HG03103 (cell line): ENCODE data around the gene HDAC5.
"Not testable (repeated sequence)": the region's sequence is repeated elsewhere in the genome, so short reads cannot be mapped to it uniquely, and the experiment has no call there.

Experiments
- ATAC-seq: cut with Tn5 transposase; IDR thresholded peaks from one replicate; pipeline ENCODE4 v1.9.1; 2021; ENCODE audit warnings: low read depth; ENCODE audit not compliant: unreplicated experiment

Gene HDAC5

DNA sequence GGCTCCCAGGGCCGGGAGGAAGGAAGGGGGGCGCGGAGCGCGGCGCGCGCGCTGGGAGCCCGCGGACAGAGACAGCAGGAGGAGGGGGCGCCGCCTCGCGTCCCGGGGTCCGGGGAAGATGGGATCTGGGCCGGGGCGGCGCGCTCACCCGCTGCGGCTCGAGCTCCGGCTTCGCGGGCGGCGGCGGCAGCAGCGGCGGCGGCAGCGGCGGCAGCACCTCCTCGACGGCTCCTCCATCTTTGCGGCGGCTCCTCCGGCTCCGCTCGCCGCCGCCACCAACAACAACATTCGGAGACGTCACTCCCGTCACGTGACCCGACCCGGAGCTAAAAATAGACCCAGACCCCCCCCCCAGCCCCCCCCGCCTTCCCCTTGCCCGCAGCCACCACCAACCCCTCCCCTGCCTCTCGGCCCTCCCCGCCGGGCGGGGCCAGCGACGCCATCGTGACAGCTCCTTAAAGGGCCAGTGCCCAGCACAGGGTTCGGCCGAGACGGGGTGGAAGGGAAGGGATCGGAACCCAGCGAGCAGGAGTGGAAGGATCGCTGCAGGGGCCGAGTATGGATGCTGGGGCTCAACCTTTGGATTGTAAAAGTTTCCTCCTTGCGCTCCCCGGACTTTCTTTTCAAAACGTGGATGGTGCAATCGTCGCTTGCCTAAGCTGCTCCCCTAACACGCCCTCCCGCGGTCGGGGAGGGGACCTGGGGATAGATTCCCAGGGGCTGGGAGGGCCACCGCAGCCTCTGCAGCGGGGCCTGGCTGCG, at the start of gene HDAC5:
Gene HDAC5 (minus strand): TSS at position 286 of the 762 bp plus-strand sequence. CDS start 6,126 bp downstream, outside the sequence.
- peak; percentile 78 for ATAC-seq

DNA sequence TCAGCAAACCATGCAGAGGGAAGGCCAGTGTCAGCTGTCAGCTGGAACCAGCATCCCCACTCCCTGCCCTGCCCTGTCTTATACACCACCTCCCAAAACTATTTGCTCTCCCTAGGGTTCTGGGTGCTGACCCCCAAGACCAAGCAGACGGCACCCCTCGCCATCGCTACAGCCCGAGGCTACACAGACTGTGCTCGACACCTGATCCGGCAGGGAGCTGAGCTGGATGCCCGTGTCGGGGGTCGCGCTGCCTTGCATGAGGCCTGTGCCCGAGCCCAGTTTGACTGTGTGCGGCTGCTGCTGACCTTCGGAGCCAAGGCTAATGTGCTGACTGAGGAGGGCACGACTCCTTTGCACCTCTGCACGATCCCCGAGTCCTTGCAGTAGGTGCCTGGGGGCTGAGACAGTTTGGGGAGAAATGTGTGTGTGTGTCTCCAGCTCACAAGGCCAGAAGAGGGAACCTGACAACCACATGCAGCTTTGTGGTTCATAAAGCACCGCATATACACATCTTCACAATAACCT, 48.6 kb upstream of the HDAC5 start:
- no peak for ATAC-seq

- no peak for ATAC-seq
Measured at GRCh38 chr17:44170499-44171201, 47.2 kb upstream of the HDAC5 start, which contains the start of gene ASB16. TSS of gene ASB16 (plus strand) at chr17:44170704. CDS start at chr17:44170790, 86 bp downstream.

DNA sequence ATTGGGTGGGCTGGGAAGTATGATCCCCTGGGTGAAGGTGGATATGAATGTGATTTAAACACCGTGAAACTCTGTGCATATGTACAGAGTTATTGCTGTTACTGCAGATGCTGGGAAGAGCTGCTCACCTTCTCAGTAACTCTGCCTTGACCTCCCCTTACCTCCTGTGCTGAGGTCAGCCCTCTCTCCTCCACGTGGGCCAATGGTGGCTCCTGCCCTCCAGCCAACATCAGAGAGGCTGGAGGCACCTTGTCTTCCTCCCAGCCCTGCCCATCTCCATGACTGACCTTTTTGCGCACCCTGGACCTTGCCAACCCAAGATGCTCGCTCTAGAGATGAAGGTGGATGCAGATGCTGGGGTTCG, 46.7 kb upstream of the HDAC5 start:
- ATAC-seq = no peak

DNA sequence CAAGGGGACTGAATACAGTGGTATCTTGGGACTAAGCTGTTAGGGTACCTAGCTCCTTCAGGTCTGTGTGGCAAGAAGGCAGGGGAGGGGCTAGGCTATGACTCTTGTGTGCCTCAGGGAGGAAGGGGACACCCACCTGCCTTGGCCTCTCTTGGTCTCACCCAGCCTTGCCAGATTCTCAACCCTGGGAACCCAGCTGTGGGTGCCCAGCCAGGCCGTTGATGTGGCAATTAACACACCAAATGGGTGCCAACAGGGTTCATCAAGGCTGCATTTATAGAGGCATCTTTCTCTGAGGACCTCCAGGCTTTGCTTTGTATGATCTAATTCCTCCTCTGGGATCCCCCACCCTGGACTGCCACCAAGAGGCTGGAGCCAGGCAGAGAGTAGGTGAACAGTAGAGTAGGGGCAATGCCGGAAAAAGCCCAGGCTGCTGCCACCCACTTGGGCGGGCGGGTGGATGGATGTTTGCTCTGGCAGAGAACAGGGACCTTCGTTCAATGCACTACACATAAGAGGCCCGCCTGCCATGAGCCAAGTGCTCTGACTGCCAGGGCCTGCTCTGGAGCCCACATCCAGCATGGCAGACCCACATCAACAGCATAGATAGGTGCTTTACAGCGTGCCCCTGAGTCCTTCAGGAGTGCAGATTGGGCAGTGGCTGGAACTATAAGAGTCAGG, 43.9 kb upstream of the HDAC5 start:
- no peak for ATAC-seq

GRCh38 chr17:44164476-44164875, 41.0 kb upstream of the HDAC5 start:
- no peak for ATAC-seq

DNA sequence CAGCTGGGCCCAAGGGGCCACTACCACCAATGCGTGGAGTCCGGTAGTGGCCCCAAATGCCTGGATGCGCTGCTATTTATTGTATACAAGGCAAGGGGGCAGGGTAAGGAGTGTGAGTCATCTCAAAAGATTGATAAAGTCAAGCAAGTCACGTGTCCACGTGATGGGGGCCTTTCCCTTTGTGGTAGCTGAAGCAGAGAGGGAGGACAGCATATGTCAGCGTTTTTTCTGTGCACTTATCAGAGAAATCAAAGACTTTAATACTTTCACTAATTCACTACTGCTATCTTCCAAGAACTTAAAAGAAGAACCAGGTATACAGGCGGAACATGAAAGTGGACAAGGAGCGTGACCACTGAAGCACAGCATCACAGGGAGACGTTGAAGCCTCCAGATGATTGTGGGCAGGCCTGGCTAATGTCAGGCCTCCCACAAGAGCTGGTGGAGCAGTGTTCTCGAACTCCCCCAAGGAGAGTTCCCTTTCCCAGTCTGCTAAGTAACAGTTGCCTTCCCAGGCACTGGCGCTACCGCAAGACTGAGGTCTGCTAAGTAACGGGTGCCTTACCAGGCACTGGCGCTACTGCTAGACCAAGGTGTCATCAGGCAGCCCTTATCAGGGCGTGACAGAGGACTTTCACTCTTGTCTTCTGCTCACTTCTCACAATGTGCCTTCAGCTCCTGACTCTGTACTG, 36.2 kb upstream of the HDAC5 start:
- ATAC-seq = no peak

GRCh38 chr17:44155488-44155887, 32.0 kb upstream of the HDAC5 start:
- no peak for ATAC-seq

DNA sequence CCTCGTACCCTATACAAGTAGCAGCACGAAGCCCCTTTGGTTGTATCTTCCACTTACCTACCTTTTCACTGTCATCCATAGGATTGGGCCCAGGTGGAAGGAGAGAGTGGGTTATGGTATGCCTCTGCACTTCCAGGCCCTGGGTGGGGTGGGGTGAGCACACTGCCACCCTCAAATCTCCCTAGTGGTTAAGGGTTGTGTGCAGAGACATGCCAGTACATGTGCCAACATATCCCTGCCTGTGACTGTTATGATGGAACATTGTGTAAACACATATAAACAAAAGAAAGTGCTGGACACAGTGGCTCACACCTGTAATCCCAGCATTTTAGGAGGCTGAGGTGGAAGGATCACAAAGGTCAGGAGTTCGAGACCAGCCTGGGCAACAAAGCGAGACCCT, 29.4 kb upstream of the HDAC5 start:
- ATAC-seq = no peak

DNA sequence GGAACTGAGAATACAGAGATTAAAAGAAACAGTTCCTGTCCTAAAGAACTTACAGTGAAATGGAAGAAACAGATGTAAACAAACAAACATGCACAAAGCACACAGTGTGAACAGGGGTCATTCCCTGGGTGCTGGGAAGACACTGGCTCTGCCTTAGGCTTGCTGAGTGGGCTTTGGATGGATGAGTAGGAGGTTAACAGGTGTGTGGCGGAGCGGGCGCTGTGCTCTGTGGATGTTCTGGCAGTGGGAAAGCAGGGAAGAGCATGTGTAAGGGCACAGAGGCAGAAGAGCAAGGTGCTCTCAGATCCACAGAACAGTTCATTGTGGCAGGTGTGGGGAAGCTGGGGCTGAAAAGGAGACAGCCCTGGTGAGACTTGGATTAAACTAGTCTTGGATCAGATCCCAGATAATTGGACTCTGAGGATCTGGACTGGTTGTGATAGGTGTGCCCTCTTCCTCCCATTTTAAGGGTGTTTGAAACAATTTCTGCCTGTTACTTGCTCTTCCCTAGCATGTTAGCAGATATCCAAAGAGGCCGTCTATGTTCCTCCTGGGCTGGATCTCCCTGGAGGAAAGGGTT, 26.4 kb upstream of the HDAC5 start:
- ATAC-seq = no peak

DNA sequence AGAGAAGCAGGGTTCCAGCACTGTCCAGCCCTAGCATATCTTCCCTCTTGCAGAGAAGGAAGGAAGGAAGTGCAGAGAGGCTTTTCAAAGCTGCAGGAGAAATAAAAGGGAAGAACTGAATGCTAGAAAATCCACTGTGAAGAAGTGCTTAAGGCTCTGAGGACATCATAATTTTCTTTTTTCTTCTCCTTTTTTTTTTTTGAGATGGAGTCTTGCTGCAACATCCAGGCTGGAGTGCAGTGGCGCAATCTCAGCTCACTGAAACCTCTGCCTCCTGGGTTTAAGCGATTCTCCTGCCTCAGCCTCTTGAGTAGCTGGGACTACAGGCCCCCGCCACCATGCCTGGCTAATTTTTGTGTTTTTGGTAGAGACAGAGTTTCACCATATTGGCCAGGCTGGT, 25.6 kb upstream of the HDAC5 start:
- not testable (repeated sequence) for ATAC-seq

GRCh38 chr17:44147812-44148211, 24.4 kb upstream of the HDAC5 start:
- ATAC-seq = no peak

DNA sequence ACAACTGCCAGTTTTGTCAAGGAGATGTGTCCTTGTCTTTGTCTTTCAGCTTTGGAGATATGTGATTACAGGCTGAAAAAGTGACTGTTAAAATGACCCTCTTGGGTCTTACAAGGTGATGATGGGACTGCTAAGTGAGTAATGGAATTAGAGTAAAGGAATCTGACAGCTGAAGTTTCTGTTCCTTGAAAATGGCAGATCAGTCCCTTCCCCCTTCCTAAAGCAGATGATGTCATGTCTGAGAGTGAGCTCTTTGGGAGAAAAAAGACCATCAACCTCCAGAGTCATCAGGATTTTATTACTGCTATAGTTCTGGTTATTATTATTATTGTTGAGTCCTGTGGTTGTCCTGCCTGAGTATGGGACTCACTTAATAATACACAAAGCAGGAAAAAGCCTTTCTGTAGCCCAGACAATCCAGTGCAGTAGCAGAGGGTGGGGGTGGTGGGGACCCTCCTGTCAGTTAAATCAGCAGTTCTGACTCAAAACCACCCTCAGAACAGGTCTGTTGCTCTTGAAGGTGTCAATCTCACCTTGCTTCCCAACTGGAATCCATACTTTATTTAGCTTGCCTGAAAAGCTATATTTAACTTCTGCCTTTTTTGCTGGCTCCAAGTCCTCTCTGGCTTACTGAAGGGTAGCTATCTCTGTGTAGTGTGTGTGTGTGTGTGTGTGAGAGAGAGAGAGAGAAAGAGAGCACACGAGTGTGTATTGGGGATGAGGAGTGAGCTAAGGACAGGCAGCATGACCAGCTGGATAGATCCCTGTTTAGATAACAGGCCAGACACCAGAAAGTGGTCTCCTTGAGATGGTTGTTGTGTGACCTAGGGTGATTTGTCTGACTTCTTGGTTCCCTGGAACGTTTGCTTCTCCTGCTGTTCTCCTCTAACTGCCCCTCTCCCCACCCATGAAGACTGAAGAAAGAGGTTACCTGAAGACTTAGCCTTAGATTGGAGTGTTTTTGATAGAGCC, 23.2 kb upstream of the HDAC5 start:
- ATAC-seq = no peak

DNA sequence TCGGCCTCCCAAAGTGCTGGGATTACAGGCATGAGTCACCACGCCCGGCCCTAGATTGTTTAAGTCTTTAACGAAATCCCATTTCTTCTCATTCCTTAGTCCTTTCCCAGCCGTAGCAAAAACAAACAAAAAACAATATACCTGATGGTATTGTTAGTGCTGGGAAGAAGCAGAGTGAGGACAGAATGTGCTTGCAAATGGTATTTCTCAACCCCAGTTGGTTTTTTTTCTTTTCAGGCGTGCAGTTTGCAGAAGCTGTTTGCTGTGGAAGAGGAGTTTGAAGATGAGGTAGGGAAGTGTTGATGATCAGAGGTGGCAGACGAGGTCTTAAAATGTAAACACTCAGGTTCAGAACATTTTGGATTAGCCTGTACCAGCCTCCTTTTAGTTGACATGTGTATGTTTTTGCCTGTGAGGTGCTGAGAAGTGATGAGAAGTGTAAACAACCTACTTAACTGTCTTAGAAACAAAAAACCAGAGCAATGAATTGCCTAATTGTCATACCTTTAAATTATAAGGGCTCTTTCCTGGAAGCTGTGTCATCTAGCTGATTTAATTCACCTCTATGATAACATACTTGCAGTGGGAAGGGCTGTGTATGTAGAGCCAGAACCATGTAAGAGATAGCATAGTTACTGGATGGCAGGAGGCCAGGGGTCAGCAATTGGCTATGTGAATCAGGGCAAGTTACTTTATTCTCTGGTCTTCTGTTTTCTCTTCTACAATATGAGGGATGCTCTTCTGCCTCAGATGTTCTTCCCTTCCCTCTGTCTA, 21.7 kb upstream of the HDAC5 start:
- ATAC-seq = no peak

DNA sequence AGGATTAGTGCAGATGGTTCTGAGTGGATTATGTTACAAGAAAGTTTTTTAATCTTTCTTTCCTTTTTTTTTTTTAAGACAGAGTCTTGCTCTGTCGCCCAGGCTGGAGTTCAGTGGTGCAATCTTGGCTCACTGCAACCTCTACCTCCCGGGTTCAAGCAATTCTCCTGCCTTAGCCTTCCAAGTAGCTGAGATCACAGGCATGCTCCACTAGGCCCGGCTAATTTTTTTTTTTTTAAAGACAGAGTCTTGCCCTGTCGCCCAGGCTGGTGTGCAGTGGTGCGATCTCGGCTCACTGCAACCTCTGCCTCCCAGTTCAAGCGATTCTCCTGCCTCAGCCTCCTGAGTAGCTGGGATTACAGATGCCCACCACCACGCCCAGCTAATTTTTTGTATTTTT, 20.5 kb upstream of the HDAC5 start:
- ATAC-seq = not testable (repeated sequence)

DNA sequence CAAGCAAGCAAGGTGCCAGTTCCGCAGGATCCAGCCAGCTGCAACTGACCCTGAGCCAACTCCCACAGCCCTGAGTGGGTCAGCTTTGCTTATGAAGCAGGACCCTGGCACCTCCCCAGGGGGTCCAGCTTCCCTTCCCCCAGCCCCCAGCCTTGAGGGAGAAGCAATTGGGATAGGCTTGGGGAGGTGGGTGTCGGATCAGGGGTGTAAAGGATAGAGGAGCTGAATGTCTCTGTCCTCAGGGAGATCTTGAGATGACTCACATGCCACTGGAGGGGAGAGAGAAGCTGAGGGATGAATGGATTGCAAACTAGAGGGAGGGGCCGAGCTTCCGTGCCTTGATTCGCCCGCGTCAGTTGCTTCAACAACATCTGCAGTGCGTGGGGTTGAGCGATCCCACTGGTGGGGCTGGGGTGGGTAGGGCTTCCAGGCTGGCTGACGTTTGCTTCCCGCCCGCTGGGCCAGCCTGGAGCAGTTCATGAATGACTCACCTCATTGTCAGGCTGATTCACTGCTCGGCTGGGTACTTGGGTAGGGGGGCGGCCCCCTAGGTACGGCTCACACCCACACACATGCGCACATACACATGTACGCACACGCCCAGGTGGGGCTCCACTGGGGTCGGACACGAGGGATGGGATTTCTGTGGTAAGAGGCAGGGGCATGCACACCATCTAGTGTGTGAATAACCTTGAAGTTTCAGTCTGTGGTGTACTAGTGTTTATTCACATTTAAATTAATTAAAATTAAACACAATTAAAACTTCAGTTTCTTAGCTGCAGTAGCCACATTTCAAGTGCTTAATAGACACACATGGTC, 14.7 kb upstream of the HDAC5 start:
- ATAC-seq = no peak

- ATAC-seq = no peak
Measured at GRCh38 chr17:44134752-44135568, 11.5 kb upstream of the HDAC5 start.
